HG03571 (cell line): ENCODE measurements around the gene CPSF2.
A peak's percentile ranks its signal among the peaks of the same experiment; 100 is the strongest.

ENCODE experiments used
- ATAC-seq: cut with Tn5 transposase; IDR thresholded peaks from one replicate; pipeline ENCODE4 v1.9.1; 2021; ENCODE audit not compliant: unreplicated experiment

Gene CPSF2

DNA sequence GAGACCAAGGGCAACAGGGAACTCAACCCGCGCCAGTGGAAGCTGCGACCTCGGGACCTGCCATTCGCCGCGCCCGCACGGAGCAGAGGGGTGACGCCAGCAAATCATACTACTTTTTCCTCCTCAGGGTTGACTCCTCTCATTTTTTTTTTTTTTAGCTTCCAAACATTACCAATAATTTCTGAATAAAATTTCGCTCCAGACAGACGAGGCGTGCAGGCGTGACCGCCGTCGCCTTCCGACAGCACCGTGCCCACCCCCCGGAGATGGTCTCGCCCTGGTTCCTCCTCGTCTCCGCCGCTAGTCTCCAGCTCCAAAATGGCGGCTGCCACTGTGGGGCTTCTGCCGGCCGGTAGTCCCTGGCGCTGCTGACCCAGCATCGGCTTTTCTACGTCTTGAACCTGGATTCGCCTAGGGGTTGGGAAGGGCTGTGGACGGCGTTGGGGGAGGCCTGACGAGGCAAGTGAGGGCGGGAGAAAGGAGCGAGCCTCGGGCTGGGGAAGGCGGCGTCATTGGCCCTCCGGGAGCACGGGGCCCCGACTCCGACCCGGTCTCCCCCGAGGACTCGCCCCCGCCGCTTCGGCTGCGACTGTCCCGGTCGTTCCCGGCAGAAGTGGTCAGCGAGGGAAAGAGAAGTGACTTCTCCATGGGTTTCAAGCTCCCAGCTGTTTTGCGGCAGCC lies at the start of gene CPSF2, which contains the start of gene NDUFB1:
CPSF2 (plus strand) TSS at position 300 of the 681 bp plus-strand sequence. CDS start 9,016 bp downstream, outside the sequence.
NDUFB1 (minus strand) TSS at position 37 of the 681 bp plus-strand sequence. CDS start 4,069 bp downstream, outside the sequence.
- ATAC-seq, result peak; percentile 84

DNA sequence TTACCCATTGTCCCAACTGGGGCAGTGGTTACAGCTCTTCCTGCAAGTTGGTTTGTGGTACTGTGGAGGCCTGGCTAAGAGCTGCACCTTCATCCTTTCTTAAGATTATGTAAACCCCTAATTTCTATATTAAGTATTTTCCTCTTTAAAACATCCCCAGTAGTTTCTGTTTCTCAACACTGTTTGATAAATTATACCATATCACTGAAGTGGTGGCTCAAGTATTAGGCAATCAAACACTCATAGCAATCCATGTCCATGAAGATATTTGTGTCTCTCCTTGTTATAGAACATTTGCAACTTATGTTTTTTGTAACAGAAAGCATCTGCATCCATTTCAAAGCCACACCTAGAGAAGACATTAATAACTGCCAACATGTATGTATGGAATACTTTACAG lies 47.2 kb upstream of the CPSF2 start:
- no peak for ATAC-seq

DNA sequence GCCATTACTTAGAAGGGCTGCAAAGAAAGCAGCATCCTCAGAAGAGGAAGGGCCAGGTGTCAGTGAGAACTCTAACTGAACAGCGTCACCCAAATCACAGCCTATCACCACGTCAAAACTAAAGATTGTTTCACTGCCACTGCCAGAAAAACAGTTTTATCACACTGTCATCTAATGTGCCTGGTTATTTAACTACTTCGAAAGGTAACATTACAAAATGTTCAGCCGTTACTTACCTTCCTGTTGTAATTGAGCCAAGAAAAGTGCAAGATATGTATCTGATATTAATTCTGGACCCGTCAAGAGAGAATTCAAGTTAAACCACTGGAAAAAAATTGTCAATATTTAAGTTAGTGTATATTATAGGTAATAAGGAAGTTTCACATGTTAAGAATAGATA lies 33.3 kb upstream of the CPSF2 start:
- ATAC-seq, result no peak

DNA sequence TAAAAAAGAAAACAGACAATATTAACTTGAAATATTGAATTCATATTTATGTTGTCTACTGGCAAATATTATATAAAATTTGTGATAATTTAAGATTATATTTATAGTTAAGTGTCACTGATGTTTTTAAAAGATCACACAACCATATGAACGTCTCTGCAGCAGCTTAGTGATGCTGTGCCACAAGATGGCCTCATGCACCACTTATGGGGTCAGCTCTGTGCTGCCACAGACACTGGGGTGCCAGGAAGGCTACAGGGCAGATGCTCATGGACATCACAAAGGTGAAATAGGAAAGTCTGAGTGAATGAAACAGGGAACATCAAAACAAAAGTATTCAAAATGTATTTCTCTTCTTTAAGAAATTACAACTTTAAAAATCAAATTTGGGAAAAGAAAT lies 28.4 kb upstream of the CPSF2 start:
- ATAC-seq, result no peak

DNA sequence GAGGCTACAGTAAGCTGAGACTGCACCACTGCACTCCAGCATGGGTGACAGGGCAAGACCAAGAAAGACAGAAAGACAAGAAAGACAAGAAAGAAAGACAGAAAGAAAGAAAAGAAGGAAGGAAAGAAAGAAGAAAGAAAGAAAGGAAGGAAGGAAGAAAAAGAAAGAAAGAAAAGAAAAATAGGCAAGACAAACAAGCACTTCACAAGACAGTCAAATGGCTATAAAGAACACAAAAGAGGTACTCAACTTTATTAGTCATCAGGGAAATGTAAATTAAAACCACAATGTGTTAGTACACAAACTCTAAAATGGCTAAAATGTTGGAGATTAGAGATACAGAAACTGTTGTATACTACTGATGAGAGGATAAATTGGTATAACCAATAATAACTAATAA lies 22.0 kb upstream of the CPSF2 start:
- no peak for ATAC-seq

DNA sequence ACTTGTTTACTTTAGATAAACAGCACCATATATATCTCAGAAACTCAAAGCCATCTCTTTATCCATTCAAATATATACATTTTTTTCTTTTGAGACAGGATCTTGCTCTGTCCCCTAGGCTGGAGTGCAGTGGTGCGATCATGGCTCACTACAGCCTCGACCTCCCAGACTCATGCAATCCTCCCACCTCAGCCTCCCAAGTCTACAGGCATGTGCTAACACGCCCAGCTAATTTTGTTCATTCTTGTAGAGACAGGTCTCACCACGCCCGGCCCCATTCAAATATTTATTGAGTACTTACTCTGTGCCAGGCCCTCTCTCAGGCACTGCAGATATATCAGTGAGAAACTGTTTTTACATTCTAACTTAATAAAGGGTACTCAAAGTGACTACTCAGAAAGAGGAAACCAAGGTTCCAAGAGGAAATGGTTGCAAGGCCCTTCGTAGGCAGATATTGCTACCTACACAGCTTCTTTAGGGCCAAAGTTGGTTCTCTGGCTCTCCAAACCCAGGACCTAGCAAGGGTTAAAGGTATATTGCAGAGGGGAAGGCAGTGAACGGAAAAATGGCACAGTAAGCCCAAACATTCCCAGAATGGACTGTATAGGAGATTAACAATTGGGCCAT lies 18.3 kb upstream of the CPSF2 start:
- no peak for ATAC-seq

DNA sequence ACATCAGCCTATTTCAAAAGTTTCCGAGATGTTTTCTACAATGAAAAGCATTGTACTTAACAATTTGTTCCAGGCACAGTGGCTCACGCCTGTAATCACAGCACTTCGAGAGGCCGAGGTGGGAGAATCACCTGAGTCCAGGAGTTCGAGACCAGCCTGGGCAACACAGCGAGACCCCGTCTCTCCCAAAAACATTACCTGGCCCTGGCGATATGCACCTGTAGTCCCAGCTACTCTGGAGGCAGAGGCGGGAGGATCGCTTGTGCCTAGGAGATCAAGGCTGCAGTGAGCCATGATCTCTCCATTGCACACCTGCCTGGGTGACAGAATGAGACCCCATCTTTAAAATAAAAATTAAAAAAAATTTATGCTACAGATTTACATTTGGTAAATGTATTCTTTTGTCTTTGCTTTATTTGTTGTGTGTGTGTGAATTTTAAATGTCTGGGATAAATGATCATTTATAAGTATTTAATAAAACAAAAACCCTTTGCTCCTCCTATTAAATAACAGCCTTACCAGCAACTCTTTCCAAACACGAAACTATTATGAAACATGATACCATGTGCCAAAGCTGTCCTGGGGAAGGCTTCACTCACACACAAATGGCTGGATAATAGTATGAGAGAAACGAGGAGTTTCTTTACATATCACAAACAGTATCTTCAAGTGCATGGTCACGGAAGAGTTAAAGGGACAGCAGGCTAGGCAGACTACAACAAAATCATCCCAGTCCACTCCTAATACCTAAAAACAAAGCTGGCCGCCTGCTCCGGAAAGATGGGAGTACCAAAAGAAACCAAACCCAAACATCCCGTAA lies 16.5 kb upstream of the CPSF2 start:
- no peak for ATAC-seq

DNA sequence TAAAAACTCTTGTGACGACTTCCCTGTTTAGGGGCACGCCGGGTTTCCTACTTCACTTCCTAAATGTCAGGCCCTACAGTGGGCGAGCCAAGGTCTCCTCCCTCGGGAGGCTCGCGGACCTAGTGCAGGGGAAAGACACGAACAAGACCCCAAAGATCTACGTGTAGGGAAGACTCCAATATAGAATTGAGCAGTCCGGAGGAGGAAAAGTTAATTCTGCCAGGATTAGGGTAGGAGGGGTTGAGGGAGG lies 16.0 kb upstream of the CPSF2 start:
- ATAC-seq, result peak; percentile 26

DNA sequence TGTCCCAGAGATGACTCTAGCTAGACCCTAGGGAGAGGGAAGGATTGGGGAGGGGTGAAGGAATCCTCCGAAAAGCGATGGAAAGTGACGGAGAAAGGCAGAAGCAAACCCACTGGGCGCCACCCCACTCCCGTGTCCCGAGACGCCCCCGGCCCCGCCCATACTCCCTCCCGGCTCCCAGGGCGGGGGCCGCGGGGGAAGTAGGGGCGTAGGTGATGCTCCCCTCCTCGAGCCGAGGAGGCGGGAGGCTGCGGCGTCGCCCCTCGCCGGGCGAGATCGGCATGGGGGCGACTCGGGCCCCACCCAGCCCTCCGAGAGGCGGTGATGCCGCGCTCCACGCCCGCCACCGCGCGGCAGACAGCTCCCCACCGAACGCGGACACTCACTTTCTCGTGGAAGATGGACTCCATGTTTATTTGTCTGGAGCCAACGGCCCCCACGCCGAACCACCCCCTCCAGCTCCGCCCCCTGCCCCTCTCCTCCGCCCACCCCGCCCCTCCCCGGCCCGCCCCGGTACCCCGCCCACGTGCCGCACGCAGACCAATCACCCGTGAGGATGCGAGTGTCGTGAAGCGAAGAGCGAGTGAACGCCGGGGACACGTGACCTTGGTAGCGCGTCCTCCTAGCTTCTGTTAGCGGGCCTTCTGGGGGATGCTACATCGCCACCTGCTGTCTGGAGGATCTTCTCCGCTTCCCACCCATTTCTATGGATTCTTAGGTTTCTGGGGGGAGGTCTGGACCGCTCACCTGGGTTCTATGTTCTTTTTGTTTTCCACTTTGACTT lies 15.4 kb upstream of the CPSF2 start, which contains the start of gene ATXN3:
ATXN3 (minus strand) TSS at position 440 of the 784 bp plus-strand sequence; CDS start at position 410, 30 bp downstream.
- peak; percentile 73 for ATAC-seq

DNA sequence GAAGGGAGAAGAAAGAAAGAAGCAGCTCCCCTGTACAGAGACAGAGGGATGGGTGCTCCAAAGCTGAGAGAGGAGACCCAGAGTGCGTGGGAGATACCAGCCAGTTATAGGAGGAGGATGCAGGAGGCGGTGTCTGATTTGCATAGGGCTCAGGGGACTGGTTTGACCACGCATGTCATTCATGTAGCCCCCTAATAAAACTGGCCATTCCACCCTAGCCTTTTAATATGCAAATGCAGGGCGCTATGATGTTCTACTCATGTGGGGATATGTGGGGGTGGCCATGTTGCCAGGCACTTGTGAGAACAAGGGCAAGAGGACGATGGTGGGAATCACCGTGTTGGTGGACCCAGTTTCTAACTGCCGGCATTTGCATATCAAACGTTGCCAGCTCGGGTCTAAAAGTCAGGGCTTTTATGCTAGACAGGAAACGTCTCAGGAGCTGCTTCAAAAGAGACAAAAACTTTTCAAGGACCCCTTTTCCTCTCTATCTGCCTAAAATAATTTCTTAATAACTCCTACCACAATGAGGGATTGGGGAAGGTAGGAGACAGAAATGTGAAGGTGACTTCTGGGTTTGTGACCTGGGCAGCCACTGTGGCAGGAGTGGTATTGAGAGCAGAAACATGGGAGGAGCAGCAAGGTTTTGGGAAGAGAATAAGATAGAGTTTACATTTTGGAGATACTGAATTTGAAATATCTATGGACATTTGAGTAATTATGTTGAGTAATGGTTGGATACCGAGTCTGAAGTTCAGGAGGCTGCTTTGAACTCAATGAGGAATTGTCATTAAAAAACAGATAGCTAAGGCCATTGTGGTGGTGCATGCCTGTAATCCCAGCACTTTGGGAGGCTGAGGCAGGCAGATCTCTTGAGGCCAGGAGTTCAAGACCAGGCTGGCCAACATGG lies 13.2 kb upstream of the CPSF2 start:
- no peak for ATAC-seq

DNA sequence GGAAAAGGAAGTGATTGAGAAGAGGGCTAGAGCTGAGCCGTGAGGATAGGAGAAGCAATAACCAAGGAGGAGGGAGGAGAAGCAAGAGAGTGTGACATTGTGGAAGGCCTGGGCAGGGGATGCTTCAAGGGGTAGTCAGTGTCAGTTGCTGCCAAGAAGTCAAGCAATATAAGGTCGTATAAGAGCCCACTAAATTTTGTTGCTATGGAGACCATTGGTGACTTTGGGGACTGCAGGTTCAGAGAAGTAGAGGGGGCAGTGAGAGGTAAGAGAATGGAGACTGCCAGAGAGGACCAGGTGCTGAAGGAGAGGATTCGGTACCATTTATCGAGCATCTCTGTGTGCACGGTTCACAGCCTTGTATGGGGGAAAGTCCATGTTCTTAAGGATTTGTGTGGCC lies 12.3 kb upstream of the CPSF2 start:
- ATAC-seq, result no peak

DNA sequence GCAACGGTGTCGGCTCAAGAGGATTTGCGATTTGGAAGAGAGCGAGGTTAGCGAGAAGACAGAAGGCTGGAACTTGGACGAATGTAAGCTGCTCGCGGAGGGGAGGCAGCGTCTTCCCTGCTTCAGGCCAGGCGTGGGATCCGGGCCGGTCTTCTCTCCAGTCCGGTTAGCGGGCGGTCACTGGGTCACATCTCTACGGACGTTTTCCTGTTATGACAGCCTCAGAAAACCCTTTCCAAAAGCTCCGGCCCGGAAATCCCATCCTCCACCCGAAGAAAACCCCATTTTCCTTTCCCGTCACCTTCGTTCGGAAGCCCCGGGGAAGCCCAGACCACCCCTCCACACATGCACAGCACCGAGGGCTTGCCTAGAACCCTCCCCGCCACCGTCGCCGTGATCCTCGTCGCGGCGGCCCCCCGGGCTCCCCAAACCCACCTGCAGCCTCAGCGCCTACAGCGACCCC lies 531 bp upstream of the CPSF2 start:
- peak; percentile 12 for ATAC-seq

DNA sequence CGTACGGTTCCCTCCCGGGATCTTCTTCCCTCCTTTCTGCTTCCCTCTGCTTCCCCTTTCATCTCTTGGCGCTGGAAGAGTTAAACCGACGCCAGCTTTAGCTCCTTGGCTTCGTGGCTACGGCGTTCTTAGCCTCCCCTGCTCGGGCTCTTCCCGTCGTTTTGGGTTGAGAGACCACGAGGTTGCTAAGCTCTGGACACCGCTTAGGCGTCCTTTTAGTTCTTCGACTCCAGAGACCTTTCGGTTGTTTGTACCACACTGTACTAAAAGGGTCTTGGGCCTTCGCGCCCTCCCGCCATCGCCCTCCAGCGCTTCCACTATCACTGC lies 545 bp downstream of the CPSF2 start:
- no peak for ATAC-seq

DNA sequence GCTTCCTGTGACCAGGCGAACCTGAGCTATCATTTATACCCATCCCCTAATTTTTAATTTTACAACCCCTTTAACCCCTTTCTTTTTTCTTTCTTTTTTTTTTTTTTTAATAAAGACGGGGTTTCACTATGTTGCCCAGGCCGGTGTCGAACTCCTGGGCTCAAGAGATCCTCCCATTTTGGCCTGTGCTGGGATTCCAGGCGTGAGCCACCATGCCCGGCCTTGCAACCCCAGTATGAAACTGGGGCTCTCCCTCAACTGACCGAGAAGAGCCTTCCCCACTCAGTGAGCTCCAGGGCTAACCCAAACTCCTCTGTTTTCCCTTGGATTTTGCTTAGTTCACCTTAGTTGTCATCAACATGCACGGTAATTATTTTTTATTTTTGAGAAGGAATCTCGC lies 992 bp downstream of the CPSF2 start:
- ATAC-seq, result no peak

DNA sequence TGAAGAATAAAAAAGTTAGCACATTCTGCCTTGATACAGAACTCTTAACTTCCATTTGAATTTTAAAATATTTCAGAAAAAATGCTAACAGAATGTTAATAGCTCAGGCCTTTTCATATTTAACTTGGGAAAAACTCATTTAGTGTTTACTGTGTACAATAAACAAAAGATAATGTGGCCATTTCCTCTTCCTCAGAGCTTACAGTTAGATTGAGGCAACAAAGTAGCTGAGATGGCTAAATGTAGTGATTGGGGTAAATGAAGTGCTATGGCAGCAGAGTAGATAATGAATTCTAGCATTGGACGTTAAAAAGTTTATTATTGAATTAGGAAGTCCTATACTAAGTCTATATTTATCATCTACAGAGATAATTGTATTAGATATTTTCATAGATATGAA lies 12.7 kb downstream of the CPSF2 start:
- ATAC-seq, result no peak

DNA sequence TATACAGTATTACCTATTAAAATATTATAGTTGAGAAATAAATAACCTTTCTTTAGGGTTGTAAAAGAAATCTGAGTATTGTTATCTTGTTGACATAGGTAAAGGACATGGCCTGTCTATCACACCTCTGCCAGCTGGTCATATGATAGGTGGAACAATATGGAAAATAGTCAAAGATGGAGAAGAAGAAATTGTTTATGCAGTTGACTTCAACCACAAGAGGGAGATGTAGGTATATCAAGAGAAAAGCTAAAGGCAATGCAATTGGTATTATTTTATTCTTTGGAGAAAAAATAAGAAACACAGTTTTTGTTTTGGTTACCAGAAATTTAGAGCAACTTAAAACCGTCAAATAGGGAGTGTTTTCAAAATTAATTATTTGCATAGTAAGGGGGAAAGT lies 13.5 kb downstream of the CPSF2 start:
- ATAC-seq, result no peak

DNA sequence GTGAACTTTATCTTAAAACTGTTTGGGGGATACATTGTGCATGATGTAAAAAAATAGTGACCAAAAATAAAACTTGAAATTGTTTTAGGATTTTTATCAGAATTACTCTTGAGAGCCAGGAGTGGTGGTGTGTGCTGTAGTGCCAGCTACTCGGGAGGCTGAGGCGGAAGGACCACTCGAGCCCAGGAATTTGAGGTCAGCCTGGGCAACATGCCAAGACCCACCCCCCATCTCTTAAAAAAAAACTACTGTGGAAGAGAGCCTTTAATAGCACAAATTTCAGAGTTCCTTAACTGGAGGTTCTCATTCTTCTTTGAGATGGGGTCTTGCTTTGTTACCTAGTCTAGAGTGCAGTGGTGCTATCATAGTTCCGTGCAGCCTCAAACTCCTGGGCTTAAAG lies 21.5 kb downstream of the CPSF2 start:
- no peak for ATAC-seq

DNA sequence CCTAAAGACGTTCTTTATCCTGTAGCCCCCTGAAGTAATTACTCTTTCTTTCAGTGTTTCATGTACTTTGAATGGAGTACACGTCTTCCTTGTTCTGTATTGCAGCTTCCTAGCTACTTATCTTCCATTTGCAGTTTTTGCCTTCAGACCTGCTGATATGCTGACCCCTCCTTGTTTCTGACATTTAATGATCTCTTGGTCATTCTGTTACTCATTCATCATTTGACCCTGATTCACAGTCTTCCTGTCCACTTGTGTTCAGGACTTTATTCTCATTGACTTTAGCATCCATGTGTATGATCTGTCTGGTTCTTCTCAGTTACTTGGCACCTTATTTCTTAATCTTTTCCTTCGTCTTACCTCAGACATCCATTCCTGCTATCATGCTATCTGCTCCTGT lies 22.2 kb downstream of the CPSF2 start:
- no peak for ATAC-seq

DNA sequence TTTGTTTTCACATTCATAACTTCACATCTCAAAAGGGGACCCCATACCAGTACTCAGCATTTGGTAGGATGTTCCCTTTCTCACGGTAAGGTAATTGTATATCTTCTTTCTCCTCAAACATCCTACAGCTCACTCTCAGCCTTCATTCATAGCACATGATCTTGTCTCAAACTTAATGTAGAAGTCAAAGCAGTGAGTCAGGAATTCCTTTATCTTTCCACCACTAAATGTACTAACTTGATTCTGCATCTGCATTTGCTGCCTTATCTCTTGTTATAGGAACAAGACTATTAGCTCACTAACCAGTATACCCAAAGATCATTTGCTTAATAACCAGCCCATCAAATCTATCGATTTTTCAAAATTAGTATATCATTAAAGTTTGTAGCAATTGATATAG lies 22.9 kb downstream of the CPSF2 start:
- no peak for ATAC-seq

DNA sequence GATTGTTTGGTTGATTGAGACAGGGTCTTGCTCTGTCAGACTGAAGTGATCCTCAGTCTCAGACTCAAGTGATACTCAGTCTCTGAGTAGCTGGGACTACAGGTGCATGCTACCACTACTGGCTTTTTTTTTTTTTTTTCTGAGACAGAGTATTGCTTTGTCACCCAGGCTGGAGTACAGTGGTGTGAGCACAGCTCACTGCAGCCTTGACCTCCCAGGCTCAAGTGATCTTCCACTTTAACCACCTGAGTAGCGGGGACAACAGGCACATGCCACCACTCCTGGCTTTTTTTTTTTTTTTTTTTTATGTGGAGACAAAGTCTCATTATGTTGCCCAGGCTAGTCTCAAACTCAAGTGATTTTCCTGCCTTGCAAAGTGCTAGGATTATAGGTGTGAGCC lies 31.8 kb downstream of the CPSF2 start:
- no peak for ATAC-seq
